GM23248 (cell line): ENCODE measurements around the gene KATNAL1. TPM values are rescaled to one million over a fixed set of nuclear protein-coding genes. Genes with fewer than 3 reads are reported as not detected.

Experiments
- DNase-seq: peaks from one replicate; pipeline ENCODE4 v3.0.0-alpha.2; 2015
- H2AFZ ChIP-seq: fragments of 200-600 bp; sonication (generic); 2 replicates; pipeline ENCODE4 v1.6.1; 2016; ENCODE audit warnings: antibody characterized with exemption
- H3F3A ChIP-seq: fragments of 200-600 bp; sonication (generic); 2 replicates; pipeline ENCODE4 v1.6.1; 2016; ENCODE audit warnings: mild to moderate bottlenecking, antibody characterized with exemption, mixed run types; ENCODE audit not compliant: insufficient read depth
- H3K27ac ChIP-seq: fragments of 200-600 bp; sonication (generic); 2 replicates; pipeline ENCODE4 v1.5.1; 2016; ENCODE audit warnings: mild to moderate bottlenecking
- H3K27me3 ChIP-seq: fragments of 200-600 bp; sonication (generic); replicated peaks from 2 replicates; pipeline ENCODE4 v1.6.1; 2016; ENCODE audit warnings: mild to moderate bottlenecking; ENCODE audit not compliant: insufficient read depth
- H3K36me3 ChIP-seq: fragments of 200-600 bp; sonication (generic); 2 replicates; pipeline ENCODE4 v1.6.1; 2016; ENCODE audit warnings: low read depth, mild to moderate bottlenecking
- H3K4me1 ChIP-seq: fragments of 200-600 bp; sonication (generic); 2 replicates; pipeline ENCODE4 v1.6.1; 2016; ENCODE audit warnings: mild to moderate bottlenecking; ENCODE audit not compliant: insufficient read depth
- H3K4me2 ChIP-seq: fragments of 200-600 bp; sonication (generic); one replicate; pipeline ENCODE4 v1.6.1; 2016; ENCODE audit warnings: mild to moderate bottlenecking; ENCODE audit not compliant: unreplicated experiment
- H3K4me3 ChIP-seq: fragments of 200-600 bp; sonication (generic); 2 replicates; pipeline ENCODE4 v1.5.1; 2016; ENCODE audit warnings: mild to moderate bottlenecking
- H3K79me2 ChIP-seq: fragments of 200-600 bp; sonication (generic); 2 replicates; pipeline ENCODE4 v1.6.1; 2016; ENCODE audit warnings: mild to moderate bottlenecking; ENCODE audit not compliant: insufficient read depth
- H3K9ac ChIP-seq: fragments of 200-600 bp; sonication (generic); 2 replicates; pipeline ENCODE4 v1.6.1; 2016; ENCODE audit warnings: mild to moderate bottlenecking
- H3K9me2 ChIP-seq: fragments of 200-600 bp; sonication (generic); 2 replicates; pipeline ENCODE4 v1.6.1; 2016; ENCODE audit warnings: mixed run types, mild to moderate bottlenecking, moderate library complexity; ENCODE audit not compliant: insufficient read depth
- H3K9me3 ChIP-seq: fragments of 200-600 bp; sonication (generic); one replicate; pipeline ENCODE4 v1.6.1; 2017; ENCODE audit warnings: low read depth
- H4K20me1 ChIP-seq: fragments of 200-600 bp; sonication (generic); 2 replicates; pipeline ENCODE4 v1.6.0; 2016; ENCODE audit not compliant: insufficient read depth
- EZH2 ChIP-seq: fragments of 200-600 bp; sonication (generic); IDR thresholded peaks from 2 replicates; pipeline ENCODE4 v1.6.1; 2018; ENCODE audit warnings: antibody characterized with exemption, mild to moderate bottlenecking; ENCODE audit not compliant: insufficient read depth, poor library complexity, severe bottlenecking
- EZH2phosphoT487 ChIP-seq: fragments of 200-600 bp; sonication (generic); IDR thresholded peaks from 2 replicates; pipeline ENCODE4 v1.6.1; 2018; ENCODE audit warnings: antibody characterized with exemption, moderate library complexity, mild to moderate bottlenecking, low read depth; ENCODE audit not compliant: insufficient read depth
- WGBS, 2 experiments: methylation state at CpG; one replicate each; pipeline ENCODE4 v1.1.6; 2015 to 2017; ENCODE audit warnings: low lambda C conversion rate in 2 of 2, low coverage in 1 of 2; ENCODE audit errors: missing lambda C conversion rate in 2 of 2; 5-methylcytosine and 5-hydroxymethylcytosine counted together
- in situ Hi-C: fragments of 300-500 bp; cut with MboI; formaldehyde crosslinking; loops from 2 replicates; pipeline ENCODE4 v1.15.0; 2020
- polyA plus RNA-seq: library from polyadenylated mRNA; unstranded; fragments of >200 nt; fragmentation: Nextera tagmentation; extraction: Ambion mirVana; gene quantifications from 2 replicates; pipeline ENCODE4 v1.2.1, GENCODE V29; 2016
- total RNA-seq: library from RNA; depleted of rRNA; stranded (reverse); fragments of >200 nt; shearing (Covaris generic); gene quantifications from 2 replicates; pipeline ENCODE4 v1.2.3, GENCODE V29; 2014

Gene KATNAL1
- total and polyA plus RNA-seq, 2 experiments from 2014 or later, result 23.1 to 34.8 TPM

DNA sequence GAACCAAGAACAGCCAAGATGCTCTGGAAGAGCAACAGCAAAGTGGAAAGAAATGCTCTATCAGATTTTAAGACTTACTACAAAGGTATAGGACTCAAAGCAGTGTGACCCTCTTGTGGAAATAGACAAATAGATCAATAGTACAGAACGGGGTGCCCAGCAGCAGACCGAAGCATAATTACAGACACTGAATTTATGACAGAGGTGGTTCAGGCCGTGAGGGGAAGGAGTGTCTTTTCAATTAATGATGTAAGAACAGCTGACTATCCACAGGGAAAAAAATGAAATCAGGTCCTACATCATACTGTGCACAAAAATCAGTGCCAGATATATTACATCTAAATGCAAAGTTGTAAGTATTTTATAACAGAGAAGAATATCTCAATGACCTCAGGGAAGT, 95.6 kb downstream of the KATNAL1 start:
- Histone ChIP-seq H3K36me3 (peaks cover 19% of the 10 kb centered on the region; the same call in 1 of the 2 replicates), H3K4me2 (no peak overlapping the region), H4K20me1 (no peaks in the 10 kb centered on the region), H3K9me2 (no peaks in the 10 kb centered on the region), H2AFZ (no peak overlapping the region), H3F3A (no peaks in the 10 kb centered on the region), H3K27me3 (no peaks in the 10 kb centered on the region), H3K4me3 (no peak overlapping the region), H3K9me3 (no peaks in the 10 kb centered on the region), H3K79me2 (peaks cover 44% of the 10 kb centered on the region), H3K4me1 (no peaks in the 10 kb centered on the region), H3K27ac (no peak overlapping the region), H3K9ac (no peak overlapping the region)
- DNase-seq, result no peak
- WGBS, 2 experiments, result 84 to 94% methylated on average over 3 of the region's 3 CpGs
- in situ Hi-C loops, result no loop called here
- TF ChIP-seq EZH2, result no peak
- TF ChIP-seq EZH2phosphoT487, result no peak

DNA sequence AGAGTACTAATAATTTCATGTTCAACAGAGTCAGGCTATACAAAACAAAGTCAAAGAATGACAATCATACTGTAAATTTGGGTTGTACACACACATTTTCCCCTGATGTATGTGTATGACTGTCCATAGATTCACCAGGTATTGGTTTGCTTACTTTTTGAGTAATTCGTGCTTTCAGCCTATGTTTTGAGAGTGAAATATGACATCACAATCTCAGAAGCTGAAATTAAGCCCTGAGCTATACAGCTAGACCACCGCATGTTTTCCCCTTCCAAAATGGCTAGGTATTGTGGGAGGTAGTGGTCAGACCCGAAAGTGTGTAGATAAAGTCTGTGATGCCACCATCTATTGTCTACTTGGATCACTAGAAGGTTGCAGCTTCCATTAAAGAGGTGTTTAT, 102.8 kb downstream of the KATNAL1 start:
- Histone ChIP-seq H3K27ac (no peak overlapping the region), H3K4me1 (no peaks in the 10 kb centered on the region), H3K4me2 (no peak overlapping the region), H2AFZ (no peak overlapping the region), H3K79me2 (no peaks in the 10 kb centered on the region), H3F3A (no peaks in the 10 kb centered on the region), H4K20me1 (no peaks in the 10 kb centered on the region), H3K9me3 (no peaks in the 10 kb centered on the region), H3K4me3 (no peak overlapping the region), H3K9ac (no peak overlapping the region), H3K27me3 (no peaks in the 10 kb centered on the region), H3K9me2 (no peaks in the 10 kb centered on the region), H3K36me3 (peaks cover 25% of the 10 kb centered on the region; the same call in 1 of the 2 replicates)
- TF ChIP-seq EZH2 (no peak), EZH2phosphoT487 (no peak)
- DNase-seq, result no peak
- in situ Hi-C loops, result no loop called here
- WGBS, 2 experiments, result 97 to 99% methylated on average over 3 of the region's 3 CpGs

DNA sequence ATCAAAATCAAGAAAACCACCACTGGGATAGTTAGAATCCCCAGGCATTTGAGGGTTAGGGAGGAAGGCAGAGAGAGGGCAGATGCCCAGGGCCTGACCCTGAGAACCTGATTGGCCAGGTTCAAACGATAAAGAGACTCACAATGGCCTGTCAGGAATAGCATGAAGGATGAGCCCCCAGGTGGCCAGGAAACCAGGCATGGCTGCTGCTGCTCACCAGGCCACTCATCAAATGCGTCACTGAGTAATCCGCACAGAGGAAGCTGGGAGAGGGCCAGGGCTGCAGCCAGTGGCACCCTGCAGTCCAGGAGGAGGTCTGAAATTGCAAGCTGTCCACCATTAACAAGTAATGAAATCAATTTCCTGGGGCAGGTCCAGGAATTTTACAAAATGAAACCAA, 111.3 kb downstream of the KATNAL1 start:
- Histone ChIP-seq H2AFZ (no peak overlapping the region), H3K9me2 (no peaks in the 10 kb centered on the region), H3K27me3 (no peaks in the 10 kb centered on the region), H3K79me2 (no peaks in the 10 kb centered on the region), H3K9ac (no peak overlapping the region), H3K4me1 (peaks cover 4% of the 10 kb centered on the region; the same call in 1 of the 2 replicates), H4K20me1 (no peaks in the 10 kb centered on the region), H3K27ac (no peak overlapping the region), H3K4me3 (no peak overlapping the region), H3K36me3 (no peaks in the 10 kb centered on the region), H3F3A (peaks cover 6% of the 10 kb centered on the region; the same call in 1 of the 2 replicates), H3K4me2 (no peak overlapping the region), H3K9me3 (no peaks in the 10 kb centered on the region)
- DNase-seq, result no peak
- in situ Hi-C loops, result no loop called here
- TF ChIP-seq EZH2 (no peak), EZH2phosphoT487 (no peak)
- 76 to 85% methylated on average over 3 of the region's 3 CpGs for WGBS, 2 experiments

DNA sequence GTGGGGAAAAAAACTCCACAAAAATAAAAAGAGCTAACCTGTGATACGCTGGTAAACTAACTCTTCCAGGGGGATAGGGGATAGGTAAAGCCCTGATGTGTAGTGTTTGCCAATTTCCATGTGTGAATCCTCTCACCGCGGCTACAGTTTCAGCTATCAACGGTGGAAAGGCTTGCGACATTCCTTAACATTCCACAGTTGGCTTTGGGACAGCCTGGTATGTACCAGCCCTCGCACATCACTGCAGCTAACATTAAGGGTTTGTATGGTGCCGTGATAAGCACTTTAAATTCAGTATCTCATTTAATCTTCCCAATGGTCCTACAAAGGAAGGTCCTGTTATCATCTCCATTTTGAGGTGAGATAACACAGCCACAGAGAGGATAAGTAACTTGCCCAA, 112.4 kb downstream of the KATNAL1 start:
- H3K36me3 ChIP-seq, result no peaks in the 10 kb centered on the region
- peaks cover 6% of the 10 kb centered on the region; the same call in 1 of the 2 replicates for H3F3A ChIP-seq
- H3K9me3 ChIP-seq, result no peaks in the 10 kb centered on the region
- no peak overlapping the region for H3K9ac ChIP-seq
- no peak overlapping the region for H3K4me3 ChIP-seq
- H3K27ac ChIP-seq, result no peak overlapping the region
- H3K4me2 ChIP-seq, result no peak overlapping the region
- TF ChIP-seq EZH2, result no peak
- TF ChIP-seq EZH2phosphoT487, result no peak
- H3K27me3 ChIP-seq, result no peaks in the 10 kb centered on the region
- no peak for DNase-seq
- H2AFZ ChIP-seq, result no peak overlapping the region
- no peaks in the 10 kb centered on the region for H3K79me2 ChIP-seq
- peaks cover 4% of the 10 kb centered on the region; the same call in 1 of the 2 replicates for H3K4me1 ChIP-seq
- 90% methylated on average over 7 of the region's 7 CpGs for WGBS, 2 experiments
- in situ Hi-C loops, result no loop called here
- H4K20me1 ChIP-seq, result no peaks in the 10 kb centered on the region
- H3K9me2 ChIP-seq, result no peaks in the 10 kb centered on the region
